ENCODE measurements around the gene KLK15.

DNA sequence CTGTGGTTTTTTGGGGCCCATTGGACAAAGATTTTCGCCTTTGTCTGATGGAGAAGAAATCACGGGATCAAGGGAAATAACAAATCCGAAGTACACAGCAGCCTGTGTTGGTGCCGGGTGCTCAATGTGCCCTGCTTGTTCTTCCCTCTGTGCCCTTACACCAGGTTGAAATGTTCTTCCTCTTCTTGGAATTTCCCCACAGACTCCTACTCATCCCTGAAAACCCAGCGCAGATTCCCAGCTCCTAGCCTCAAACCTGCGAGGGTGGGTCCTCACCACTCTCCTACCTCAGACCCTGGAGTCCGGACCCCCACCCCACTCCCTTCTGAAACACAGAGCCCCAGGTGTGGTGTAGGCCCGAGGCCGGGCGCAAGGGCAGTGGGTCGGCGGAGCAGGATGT lies 48.0 kb downstream of the KLK15 start:
- TF ChIP-seq POLR2A (IDR thresholded peaks at IDR 0.05) (no peak), POLR2AphosphoS5 (IDR thresholded peaks at IDR 0.05) (no peak), EP300 (IDR thresholded peaks at IDR 0.05; ENCODE audit: low read depth) (no peak)
- TF ChIP-seq, protein P1, sequence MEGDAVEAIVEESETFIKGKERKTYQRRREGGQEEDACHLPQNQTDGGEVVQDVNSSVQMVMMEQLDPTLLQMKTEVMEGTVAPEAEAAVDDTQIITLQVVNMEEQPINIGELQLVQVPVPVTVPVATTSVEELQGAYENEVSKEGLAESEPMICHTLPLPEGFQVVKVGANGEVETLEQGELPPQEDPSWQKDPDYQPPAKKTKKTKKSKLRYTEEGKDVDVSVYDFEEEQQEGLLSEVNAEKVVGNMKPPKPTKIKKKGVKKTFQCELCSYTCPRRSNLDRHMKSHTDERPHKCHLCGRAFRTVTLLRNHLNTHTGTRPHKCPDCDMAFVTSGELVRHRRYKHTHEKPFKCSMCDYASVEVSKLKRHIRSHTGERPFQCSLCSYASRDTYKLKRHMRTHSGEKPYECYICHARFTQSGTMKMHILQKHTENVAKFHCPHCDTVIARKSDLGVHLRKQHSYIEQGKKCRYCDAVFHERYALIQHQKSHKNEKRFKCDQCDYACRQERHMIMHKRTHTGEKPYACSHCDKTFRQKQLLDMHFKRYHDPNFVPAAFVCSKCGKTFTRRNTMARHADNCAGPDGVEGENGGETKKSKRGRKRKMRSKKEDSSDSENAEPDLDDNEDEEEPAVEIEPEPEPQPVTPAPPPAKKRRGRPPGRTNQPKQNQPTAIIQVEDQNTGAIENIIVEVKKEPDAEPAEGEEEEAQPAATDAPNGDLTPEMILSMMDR (IDR thresholded peaks at IDR 0.05): no peak

Data from transverse colon (tissue), 4 donors.